ENCODE data around the gene CASZ1. TPM values are rescaled to one million over a fixed set of nuclear protein-coding genes. Genes with fewer than 3 reads are reported as not detected.

CASZ1 gene
- total RNA-seq, 4 donors from 2014 or later: 140 to 210 (median 169) TPM

- intact Hi-C loops (cut with DNase I; ENCODE audit: low total_unique reads): no loop called here
- H3K4me3 ChIP-seq (ENCODE audit: low read depth, poor library complexity, severe bottlenecking): no peak overlapping the region
- 78 to 85% methylated on average over 27 to 33 of the region's 40 CpGs for WGBS, 2 donors
- DNase-seq (ENCODE audit: low spot score in 2 of 2): no peak
- TF ChIP-seq POLR2A (IDR thresholded peaks at IDR 0.05): no peak
- TF ChIP-seq CTCF (IDR thresholded peaks at IDR 0.05): no peak
Measured at GRCh38 chr1:10650556-10651388, 145.7 kb downstream of the CASZ1 start.

- TF ChIP-seq POLR2A (IDR thresholded peaks at IDR 0.05): no peak
- no peak for TF ChIP-seq CTCF (IDR thresholded peaks at IDR 0.05)
- no peak for DNase-seq (ENCODE audit: low spot score in 2 of 2)
- 70 to 74% methylated on average over 30 of the region's 30 CpGs for WGBS, 2 donors
- no peak overlapping the region for H3K4me3 ChIP-seq (ENCODE audit: low read depth, poor library complexity, severe bottlenecking)
- intact Hi-C loops (cut with DNase I; ENCODE audit: low total_unique reads): no loop called here
Measured at GRCh38 chr1:10649517-10650201, 146.8 kb downstream of the CASZ1 start.

- no peak overlapping the region for H3K4me3 ChIP-seq (ENCODE audit: low read depth, poor library complexity, severe bottlenecking)
- WGBS, 2 donors: 62 to 78% methylated on average over 29 of the region's 32 CpGs
- TF ChIP-seq POLR2A (IDR thresholded peaks at IDR 0.05) (no peak), CTCF (IDR thresholded peaks at IDR 0.05) (no peak)
- intact Hi-C loops (cut with DNase I; ENCODE audit: low total_unique reads): no loop called here
- DNase-seq (ENCODE audit: low spot score in 2 of 2): no peak
Measured at GRCh38 chr1:10648689-10649516, 147.5 kb downstream of the CASZ1 start.

- WGBS, 2 donors: 71 to 82% methylated on average over 27 to 33 of the region's 38 CpGs
- DNase-seq (ENCODE audit: low spot score in 2 of 2): no peak
- TF ChIP-seq POLR2A (IDR thresholded peaks at IDR 0.05) (no peak), CTCF (IDR thresholded peaks at IDR 0.05) (no peak)
- intact Hi-C loops (cut with DNase I; ENCODE audit: low total_unique reads): no loop called here
- no peak overlapping the region for H3K4me3 ChIP-seq (ENCODE audit: low read depth, poor library complexity, severe bottlenecking)
Measured at GRCh38 chr1:10647414-10648170, 148.9 kb downstream of the CASZ1 start.

- H3K4me3 ChIP-seq (ENCODE audit: low read depth, poor library complexity, severe bottlenecking): no peak overlapping the region
- peak in 1 of 2 donors; percentile 48 for DNase-seq (ENCODE audit: low spot score in 2 of 2)
- WGBS, 2 donors: 65 to 78% methylated on average over 10 to 12 of the region's 12 CpGs
- intact Hi-C loops (cut with DNase I; ENCODE audit: low total_unique reads): no loop called here
- TF ChIP-seq CTCF (IDR thresholded peaks at IDR 0.05) (no peak), POLR2A (IDR thresholded peaks at IDR 0.05) (no peak)
Measured at GRCh38 chr1:10646347-10646861, 150.0 kb downstream of the CASZ1 start.

All from lower leg skin (tissue), 4 donors.